Stimulated activated CD4-positive, alpha-beta T cell treated with anti-CD3 and anti-CD28 coated beads, Interleukin-2, amount 100 ng/mL, for 24 hours (primary cell): Measurements from ENCODE around the gene FAM240B.

Experiments
- DNase-seq, 2 donors: peaks; one replicate each; pipeline ENCODE4 v3.0.0-alpha.2; 2020

Gene FAM240B

DNA sequence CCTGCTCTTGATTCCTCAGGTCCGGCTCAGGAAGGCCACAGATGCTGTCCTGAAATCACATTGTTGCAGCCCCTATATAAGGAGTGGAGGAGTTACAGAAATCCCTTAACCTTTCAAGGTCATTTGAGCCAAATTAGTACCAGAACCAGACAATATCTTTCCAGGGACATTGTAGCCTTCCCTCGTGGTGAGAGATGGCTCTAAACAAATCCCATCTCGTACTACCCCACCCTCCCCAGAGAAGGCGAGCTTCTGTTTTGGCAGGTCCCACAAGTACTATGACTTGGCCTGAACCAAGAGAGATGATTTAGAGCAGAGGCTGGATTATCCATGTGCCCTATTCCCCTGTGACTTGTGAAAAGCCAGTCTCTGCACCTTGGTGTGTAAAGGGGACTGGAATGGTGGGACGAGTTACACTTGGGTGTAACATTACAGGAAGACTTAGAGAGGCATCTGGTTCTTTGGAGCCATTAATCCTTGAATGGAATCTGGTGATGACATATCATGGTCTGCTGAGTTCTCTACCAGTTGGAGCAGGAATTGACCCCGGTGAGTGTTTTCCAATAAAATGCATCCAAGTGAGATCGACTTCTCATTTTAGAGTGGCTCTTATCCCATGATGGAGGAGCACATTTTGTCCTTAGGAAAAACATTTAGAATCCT lies at the start of gene FAM240B:
Gene FAM240B (minus strand): TSS at position 51 of the 663 bp plus-strand sequence. CDS start 16,134 bp downstream, outside the sequence.
- DNase-seq: no peak

DNA sequence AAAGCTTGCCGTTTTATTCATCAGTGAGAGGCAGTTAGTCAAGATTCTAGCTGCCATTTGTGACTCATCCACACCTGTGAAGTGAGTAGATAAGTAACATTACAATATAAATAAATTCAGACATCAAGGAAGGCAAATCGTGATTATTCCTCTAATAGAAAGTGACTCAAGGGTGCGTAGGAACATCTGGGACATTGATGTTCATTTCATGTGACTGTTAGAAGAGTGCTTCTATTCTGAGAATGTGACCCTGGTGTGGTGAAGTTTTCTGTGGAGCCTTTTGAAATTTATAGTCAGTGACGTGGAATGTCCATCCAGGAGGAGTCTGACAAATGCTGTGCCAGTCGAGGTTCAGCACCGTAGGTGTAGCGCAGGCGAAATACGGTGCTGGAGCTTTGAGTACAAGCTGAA lies 48.4 kb upstream of the FAM240B start:
- no peak for DNase-seq

DNA sequence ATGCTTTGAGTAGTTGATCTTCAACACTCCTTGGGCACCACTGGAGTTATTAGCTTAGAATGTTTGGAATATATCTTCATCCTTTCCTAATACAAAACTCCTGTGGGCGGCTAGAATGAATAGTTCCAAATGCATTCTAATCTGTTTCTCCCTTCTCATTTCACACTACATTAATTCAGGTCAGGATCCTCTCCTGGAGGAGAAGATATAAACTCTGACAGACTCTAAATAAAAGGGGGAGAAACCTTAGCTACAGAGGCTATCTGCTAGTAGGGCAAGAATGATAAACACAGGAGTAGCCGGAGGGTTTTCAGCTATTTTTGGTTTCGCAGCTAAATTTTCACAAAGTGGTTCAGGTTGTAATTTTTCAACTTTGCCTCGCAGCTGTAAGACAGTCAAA lies 45.2 kb upstream of the FAM240B start:
- no peak for DNase-seq

DNA sequence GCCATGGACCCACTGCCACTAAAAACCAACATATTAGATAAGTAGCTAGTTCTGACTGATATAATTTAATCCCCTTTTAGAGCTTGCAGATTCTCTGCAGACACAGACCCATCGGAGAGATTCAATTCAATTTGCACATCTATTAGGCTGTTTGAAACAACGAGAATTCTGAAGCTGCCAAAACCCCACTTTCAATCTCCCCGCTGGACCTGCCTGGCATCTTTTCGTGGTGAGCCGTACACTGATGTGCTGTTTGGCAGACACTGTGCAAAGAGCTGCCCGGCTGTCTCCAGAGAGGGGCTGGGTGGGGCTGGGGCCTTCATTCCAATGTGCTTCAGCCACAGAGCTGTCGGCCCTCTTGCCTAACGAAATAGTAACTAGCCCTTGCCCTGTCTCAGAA lies 42.1 kb upstream of the FAM240B start:
- no peak for DNase-seq

DNA sequence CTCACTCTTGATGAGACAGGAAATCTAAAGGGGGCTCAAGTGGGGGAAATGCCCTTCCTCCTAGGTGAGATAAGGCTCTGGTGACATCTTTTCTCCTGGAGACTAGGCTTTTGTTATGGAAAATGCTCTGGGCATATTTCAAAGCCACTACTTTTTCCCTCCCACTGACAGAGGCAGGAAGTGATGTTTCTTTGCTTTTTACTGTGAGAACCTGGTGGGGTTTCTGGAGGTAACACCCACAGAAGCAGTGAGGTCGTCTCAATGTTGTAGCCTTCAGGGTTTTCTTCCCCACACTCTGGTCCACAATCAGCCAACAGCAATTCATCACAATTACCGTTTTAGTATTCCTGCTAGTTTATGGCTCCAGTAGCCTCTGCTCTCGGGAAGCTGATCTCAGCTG lies 41.4 kb upstream of the FAM240B start:
- no peak for DNase-seq

DNA sequence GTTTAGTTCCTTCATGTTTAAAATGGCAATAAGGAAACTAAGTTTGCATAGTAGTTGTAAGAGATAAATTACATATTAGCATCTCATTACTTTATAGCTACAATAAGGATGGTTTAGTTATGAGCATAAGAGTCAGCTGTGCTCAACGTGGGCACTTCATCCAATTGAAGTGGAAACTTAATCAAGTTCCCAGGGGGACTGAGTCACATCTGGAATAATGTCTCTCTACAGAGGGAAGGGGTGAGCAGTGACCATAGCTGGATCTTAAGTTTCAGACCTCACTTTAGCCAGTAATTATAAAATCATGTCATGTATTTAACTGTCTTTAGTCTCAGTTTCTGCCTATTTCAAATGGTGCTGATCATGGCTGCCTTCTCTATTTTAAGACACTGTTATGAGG lies 36.8 kb upstream of the FAM240B start:
- no peak for DNase-seq

DNA sequence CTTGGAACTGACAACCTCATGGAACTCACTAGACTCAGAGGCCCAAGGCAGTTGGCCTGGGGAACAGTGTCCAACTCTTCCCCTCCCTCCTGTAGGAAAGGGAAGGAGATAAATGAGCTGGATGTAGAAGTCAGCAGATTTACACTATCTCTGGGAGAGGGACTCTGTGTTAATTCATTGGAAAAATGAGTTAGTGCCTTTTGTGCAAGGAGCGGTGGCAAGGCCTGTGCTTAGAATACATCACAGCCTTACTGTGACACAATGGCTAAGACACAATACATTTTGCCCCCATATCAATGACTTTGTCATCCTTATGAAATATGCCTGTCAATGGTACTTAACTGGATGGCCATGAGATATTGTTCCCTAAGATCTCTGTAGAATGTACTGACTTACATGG lies 28.0 kb upstream of the FAM240B start:
- DNase-seq: no peak

DNA sequence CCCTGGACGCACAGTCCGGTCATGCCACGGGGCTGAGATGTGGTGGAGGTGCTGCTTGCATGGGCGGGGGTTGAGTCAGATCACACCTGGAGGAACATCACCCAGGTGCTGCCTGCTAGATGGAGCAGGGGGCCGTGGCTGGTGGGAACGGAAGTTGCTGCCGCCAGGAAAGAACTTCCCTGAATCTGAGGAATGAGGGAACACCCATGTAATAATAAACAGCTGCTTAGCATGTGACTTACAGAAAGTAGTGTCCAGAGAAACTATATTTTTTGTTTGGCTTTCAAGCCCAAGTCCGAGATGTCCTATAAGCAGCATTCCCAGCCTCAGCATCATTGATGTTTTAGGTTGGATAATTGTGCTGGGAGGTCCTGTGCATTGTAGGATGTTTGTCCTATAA lies 27.1 kb upstream of the FAM240B start:
- no peak for DNase-seq

DNA sequence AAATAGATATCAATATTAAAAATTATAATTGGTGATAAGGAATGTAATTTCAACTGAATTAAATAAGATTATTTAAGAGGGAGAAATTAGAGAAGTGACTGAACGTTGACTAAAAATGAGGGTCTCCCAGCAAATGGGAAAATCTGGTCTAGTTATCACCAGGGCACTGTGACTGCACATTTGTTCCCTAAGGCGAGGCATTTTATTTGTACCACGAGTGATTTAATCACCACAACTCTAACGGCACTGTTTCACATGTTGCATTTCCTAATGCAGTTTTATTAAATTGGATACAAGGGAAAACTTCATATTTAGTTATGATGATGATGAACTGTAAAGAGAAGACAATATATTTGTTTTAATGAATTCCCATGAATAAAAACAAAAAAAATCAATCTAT lies 26.4 kb upstream of the FAM240B start:
- no peak for DNase-seq

DNA sequence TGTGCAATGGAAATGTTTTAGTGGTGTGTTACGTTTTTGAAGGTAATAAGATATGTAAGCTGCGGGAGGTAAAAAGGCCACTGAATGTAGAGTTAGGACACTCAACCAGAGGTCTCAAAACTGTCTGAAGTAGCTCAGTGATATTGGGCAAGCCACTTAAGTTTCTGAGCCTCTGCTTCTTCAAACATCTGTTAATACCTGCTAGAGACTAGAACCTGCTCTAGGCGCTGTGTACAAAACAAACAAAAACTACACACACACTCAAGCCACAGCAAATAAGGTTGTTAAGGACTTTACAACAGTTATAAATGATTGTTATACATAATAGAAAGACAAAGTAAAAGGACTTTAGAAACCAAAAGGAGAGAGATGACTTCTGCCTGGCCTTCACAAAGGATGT lies 24.6 kb upstream of the FAM240B start:
- no peak for DNase-seq

DNA sequence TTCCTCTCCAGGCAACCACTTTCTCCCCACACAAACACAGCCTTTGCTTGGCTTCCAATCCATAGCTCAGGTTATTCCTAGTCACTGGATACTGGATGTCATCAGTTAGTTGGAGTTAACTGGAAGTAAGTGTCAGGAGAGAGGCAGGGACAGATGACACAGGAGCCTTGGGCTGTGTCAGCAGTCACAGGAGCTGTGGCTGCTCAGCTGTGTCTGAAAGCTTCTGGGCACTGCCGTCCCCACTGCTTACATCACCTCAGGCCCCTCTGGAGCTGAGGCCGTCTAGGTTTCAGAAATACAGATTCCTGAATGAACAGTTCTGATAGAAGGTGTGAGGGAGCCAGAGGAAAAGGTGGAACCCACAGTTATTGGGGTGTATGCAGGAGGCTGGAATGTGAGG lies 17.3 kb upstream of the FAM240B start:
- DNase-seq: no peak

DNA sequence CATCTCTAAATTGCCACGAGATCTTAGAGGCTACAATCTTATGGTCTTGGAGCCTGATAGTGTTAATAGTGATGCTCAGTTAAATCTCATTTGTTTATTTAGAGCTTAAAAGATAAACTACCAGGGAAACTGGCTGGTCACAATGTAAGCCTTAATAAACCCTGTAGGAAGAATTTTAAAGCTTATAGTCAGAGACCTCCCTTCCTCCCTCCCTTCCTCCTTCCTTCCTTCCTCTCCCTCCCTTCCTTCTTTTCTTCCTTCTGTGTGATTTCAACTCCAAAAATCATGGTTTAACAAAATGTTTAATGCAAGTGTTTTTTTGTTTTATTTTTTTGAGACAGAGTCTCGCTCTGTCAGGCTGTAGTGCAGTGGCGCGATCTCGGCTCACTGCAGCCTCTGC lies 14.9 kb upstream of the FAM240B start:
- DNase-seq: no peak

DNA sequence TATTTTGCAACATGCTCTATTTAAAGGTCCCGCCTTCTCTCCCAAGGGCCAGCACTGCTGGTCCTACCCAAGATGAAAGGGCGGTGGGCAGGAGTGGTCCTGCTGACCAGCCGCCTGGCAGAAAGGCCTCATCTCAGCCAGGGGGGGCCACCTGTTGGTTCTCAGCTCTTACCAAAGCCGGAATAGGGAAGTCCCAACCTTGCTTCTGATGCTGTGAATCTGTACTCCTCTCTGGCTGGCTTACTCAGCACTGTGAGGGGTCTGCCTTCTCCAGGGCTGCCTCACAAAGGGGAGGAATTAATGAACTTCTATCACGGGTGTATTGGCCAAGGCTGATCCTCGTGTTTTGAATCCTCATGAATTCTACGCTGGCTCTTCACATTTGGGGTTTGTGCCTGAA lies 13.6 kb upstream of the FAM240B start:
- DNase-seq: no peak

DNA sequence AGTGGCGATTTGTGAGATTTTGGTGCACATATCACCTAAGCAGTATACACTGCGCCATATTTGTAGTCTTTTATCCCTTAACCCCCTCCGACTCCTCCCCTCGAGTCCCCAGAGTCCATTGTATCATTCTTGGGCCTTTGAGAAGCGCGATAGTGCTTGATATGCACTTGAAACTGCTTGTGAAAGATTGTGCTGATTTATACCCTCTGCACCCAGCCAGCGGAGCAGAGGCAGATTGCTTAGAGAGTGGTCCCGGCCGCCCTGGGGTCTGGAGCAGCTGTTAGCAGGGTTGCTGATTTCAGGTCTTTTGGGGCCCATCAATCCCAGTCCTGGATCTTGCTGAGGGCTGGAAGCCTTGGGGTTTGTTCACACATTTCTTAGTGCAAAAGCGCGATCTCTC lies 13.0 kb upstream of the FAM240B start:
- DNase-seq: no peak

DNA sequence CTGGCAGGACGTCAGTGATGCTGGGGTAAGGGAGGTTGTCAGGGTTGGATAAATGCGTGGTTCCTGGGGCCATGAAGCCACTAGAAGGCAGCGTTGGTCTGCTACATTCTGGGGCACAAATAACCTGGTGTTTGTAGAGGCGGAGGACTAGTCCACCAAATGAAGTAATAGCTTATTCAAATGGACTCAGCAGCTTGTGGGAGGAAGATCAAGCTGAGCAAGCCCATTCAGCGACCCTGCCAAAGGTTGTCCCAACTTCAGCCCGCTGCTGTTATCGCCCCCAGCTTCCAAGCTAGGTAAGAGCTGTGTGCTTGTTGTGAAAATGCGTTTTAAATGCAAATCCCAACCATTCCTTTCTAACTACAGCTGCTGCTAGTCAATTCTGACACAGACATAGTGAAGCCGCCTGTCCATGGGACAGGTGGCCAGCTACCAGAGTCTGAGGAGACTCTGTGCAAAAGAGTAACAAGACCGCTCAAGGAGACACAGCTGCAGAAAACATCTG lies 7.6 kb upstream of the FAM240B start:
- DNase-seq: no peak

DNA sequence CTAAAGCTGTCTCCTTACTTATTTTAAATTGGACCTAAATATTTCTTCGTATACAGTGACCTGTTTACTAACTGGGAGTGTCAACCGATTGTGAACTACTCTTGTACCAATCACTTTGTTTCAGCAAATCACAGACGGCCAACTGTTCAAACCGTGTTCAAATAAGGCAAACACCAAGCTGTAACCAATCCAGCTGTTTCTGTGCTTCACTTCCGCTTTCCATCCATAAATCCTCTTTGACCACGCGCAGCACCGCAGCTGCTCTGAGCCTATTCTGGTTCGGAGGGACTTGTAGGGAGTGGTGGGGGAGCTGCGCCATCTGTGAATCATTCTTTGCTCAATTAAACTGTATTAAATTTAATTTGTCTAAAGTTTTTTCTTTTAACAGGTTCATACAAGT lies 4.8 kb upstream of the FAM240B start:
- DNase-seq: no peak

DNA sequence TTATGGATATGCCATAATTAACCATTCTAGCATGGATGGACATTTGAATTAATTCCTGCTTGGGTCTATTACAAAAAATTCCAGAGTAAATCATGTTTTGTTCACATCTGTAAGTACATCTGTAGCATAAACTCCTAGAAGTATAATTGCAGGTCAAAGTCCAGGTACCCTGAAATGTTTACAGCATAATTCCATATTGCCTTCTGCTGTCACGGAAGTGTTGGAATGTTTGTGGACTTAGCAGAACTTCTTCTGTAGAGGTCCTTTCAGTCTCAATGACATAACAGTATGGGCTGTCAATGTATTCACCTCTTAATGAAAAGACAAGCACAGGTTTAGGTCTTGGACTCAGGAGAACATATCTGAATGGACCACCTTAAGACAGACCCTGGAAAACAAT lies 1.8 kb downstream of the FAM240B start:
- DNase-seq: no peak

DNA sequence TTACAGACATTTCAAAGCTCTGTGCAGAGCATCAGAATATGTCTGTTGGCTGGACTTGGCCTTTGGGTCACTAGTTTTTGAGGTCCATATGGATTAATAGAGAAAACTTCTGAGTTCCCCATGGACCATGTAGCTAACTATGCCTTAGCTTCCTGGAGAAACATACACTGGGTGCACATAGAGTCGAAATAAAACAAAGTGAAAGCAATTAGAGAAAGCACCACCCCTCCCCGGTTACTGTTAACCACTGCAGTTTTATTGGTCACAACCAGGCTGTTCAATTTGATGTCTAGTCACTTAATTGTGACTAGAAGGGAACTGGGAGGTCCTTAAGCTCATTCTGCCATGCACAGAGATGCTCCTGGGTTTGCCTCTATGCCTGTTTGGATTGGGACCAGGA lies 4.2 kb downstream of the FAM240B start:
- DNase-seq: no peak

DNA sequence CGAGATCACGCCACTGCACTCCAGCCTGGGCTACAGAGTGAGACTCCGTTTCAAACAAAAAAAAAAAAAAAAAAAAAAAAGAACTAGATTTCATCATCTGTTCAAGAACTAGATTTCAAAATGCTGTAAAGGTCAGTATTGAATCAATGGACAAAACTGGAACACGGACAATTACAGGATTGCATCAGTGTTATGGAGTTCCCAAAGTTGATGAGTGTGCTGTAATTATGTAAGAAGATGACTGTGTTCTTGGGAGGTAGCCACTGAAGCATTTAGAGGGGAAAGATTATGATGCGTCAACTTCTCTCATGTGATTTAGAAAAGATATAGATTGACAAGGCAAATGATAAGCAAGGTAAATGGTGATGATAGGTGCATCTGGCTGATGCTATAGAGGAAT lies 6.5 kb downstream of the FAM240B start:
- no peak for DNase-seq

DNA sequence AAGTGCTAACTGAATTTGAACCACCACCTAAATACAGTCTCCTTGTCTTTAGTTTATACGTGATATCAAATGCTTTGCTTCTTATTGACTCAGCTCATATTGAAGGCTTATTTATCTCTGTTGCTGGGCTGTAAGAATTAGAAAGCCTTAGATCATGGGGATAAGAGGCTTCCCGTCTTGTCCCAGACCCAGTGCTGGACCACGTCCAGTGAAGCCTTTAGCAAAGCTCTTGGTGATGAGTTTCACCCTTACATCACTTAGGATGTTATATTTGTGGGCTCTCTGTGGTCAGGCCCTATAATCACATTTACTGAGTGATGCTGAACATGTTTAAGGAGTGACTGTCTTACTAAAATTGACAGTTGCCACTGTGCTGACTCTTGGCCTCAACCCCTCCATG lies 11.2 kb downstream of the FAM240B start:
- no peak for DNase-seq

DNA sequence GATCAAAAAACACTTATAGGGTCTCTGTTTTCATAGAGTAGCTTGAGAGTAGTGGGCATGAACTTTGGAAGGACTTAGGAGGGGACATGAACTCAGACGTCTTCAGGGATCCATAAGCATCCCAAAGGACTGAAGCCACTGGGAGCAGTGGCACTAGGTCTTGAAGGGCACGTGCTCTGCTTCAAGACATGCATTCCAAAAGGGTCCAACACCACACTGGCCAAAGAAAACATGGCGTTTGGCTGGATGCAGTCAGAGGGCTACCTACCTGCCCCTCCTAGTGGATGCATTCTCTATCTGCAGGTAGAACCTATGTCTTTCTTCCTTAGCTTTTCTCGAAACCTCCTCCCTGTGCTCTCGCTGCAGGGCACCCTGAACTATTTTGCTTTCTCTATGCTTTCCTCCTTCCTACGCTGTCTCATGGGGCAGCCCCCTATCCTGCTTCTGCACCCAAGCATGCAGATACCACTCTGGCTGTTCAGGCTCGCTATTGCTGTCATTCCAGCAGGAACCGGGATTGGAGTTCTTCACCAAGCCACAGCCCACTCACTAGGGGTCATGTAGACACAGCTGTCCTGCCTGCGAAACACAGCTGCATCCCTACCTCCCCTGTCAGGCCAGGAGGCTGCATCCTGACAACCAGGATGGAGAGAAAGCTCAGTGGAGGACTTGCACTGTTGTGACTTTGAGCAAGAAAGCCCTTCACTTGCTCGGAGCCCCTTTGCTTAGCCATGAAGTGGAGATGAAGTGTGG lies 11.9 kb downstream of the FAM240B start:
- DNase-seq: no peak

DNA sequence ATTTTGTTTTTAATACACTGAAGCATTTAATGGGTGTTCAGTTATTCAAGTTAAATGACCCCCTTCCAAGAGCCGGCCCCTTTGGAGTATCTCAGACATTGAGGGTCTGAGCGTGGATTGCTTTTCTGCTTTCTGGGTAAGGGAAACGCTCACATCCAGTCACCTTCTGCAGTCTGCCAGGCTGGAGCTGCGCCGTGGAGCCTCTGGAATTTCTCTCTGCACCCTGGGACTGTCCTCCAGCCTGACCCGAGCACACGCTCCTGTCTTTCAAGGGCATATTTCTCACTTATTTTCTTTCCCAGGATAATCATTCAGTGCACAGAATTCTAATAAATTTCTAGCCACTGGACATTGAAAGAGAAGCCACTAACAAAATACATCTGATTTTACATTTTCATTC lies 13.4 kb downstream of the FAM240B start:
- DNase-seq: no peak

DNA sequence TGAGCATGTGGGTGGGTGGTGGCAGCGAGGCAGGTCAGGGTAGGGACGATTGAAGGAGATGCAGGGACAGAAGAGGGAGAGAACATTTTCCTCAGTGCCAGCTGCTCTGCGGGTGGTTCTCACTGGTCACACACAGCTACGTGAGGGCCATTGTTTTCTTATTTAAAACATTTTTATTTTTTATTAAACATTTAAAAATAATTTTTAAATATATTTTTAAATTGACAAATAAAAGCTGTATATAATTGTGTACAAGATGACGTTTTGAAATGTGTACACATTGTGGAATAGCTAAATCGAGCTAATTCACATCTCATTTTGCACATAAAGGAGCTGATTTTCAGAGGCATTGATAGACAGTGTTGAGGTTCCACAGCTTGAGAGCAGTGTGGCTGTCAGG lies 14.0 kb downstream of the FAM240B start:
- DNase-seq: no peak

DNA sequence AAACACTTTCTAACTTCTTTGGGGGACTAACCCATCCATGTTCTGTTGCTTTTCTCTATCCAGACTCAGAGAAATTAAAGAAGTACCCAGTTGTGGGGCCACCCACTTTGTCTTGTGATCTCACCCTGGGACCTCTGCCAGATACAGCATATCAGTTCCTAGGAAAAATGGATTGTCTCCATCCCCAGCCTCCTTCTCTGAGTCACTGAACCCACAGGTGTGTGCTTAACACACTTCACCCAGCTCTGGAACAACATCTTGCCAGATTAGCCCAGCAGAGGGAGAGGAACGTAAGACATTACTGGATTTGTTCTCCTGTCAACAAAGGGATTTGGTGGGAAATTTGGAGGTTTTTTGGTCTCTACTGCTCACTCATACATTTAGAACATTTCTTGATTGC lies 19.2 kb downstream of the FAM240B start:
- no peak for DNase-seq

DNA sequence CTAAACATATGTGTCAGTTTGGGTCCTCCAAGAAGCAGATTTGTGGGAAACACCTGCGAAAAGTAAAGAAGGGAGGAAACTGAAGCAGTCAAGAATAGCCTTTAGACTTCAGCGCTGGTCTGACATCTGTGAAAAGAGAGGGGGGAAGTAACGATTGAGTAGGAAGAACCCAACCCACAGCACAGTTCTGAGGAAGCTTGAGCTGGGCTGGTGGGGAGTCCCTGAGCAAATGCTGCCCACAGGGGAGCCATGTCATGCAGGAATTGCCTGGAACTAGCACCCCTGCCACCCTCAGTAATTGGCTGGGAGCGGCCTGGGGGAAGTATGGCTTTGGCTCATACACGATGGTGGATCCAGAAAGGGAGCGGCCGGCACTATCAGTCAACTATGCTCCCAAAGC lies 20.6 kb downstream of the FAM240B start:
- no peak for DNase-seq
